ENCODE results near the gene ANXA7. TPM values are rescaled to one million over a fixed set of nuclear protein-coding genes. Genes with fewer than 3 reads are reported as not detected.

Gene ANXA7
- total RNA-seq, 1 donor from 2014 or later = 109 TPM

DNA sequence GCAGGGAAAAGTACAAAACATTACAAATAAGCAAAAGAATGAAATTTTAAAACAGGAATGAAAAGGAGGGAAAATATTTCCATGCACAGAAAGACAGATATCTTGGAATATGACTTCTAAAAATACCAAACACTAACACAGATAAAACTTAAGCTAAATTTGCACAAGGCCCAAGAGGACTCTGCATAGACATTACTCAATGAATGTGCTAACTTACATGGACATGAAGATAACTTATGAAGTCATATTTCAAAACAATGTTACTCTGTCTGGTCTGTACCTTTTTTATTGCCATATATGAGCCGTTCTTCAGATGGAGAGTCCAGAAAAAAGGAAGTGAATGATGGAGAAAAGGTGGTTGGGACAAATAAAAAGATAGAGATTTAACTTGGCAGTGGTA lies 34.5 kb upstream of the ANXA7 start:
- no peak for DNase-seq (ENCODE audit: low read depth)
- no peak overlapping the region for H3K4me3 ChIP-seq (ENCODE audit: low read depth, low read length)
- no peaks in the 10 kb centered on the region for H3K36me3 ChIP-seq (ENCODE audit: control insufficient read depth, insufficient read depth, low read length)
- H3K27me3 ChIP-seq (ENCODE audit: control insufficient read depth, insufficient read depth, low read length) = no peaks in the 10 kb centered on the region
- TF ChIP-seq, protein P1, sequence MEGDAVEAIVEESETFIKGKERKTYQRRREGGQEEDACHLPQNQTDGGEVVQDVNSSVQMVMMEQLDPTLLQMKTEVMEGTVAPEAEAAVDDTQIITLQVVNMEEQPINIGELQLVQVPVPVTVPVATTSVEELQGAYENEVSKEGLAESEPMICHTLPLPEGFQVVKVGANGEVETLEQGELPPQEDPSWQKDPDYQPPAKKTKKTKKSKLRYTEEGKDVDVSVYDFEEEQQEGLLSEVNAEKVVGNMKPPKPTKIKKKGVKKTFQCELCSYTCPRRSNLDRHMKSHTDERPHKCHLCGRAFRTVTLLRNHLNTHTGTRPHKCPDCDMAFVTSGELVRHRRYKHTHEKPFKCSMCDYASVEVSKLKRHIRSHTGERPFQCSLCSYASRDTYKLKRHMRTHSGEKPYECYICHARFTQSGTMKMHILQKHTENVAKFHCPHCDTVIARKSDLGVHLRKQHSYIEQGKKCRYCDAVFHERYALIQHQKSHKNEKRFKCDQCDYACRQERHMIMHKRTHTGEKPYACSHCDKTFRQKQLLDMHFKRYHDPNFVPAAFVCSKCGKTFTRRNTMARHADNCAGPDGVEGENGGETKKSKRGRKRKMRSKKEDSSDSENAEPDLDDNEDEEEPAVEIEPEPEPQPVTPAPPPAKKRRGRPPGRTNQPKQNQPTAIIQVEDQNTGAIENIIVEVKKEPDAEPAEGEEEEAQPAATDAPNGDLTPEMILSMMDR (IDR thresholded peaks at IDR 0.05; ENCODE audit: insufficient read depth, low read length, poor library complexity, severe bottlenecking) = no peak

DNA sequence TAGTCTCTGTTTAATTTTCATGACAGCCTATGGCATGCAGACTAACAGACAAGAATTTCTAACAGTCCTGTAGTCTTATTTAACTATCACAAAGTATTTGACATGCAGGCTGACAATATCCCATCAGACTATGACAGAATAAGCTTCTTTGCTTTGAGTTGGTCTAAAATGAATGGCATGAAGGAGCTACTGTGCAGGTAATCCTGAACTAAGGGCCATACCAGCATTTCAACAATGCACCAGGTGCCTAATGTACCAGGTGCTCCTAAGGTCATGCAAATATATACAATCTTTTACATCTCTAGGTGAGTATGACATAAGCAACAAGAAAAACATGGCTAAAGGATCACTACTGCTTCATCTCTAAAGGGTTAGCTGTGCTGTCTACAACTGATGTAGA lies 33.1 kb upstream of the ANXA7 start:
- DNase-seq (ENCODE audit: low read depth) = no peak
- H3K36me3 ChIP-seq (ENCODE audit: control insufficient read depth, insufficient read depth, low read length) = no peaks in the 10 kb centered on the region
- H3K27me3 ChIP-seq (ENCODE audit: control insufficient read depth, insufficient read depth, low read length) = no peaks in the 10 kb centered on the region
- TF ChIP-seq, protein P1 (IDR thresholded peaks at IDR 0.05; ENCODE audit: insufficient read depth, low read length, poor library complexity, severe bottlenecking) = no peak
- no peak overlapping the region for H3K4me3 ChIP-seq (ENCODE audit: low read depth, low read length)

DNA sequence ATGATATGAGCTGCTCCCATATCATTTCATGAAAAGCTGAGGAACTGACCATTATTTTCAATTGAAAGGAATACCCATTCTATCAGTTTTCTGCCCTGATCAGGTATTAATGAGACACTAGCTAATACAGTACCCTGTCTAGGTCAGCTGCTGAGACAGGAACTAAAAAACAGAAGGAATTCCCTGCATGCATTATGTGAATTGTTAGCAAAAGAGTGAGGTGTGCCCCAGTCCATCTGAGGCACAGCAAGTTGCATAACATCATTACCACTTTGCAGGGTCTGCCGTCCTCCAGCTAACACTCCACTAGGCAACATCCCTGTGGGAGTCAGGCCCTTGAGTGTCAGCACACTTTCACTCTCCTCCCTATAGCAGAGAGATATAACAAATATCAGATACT lies 30.6 kb upstream of the ANXA7 start:
- no peaks in the 10 kb centered on the region for H3K27me3 ChIP-seq (ENCODE audit: control insufficient read depth, insufficient read depth, low read length)
- no peak for DNase-seq (ENCODE audit: low read depth)
- no peak overlapping the region for H3K4me3 ChIP-seq (ENCODE audit: low read depth, low read length)
- TF ChIP-seq, protein P1 (IDR thresholded peaks at IDR 0.05; ENCODE audit: insufficient read depth, low read length, poor library complexity, severe bottlenecking) = no peak
- no peaks in the 10 kb centered on the region for H3K36me3 ChIP-seq (ENCODE audit: control insufficient read depth, insufficient read depth, low read length)

DNA sequence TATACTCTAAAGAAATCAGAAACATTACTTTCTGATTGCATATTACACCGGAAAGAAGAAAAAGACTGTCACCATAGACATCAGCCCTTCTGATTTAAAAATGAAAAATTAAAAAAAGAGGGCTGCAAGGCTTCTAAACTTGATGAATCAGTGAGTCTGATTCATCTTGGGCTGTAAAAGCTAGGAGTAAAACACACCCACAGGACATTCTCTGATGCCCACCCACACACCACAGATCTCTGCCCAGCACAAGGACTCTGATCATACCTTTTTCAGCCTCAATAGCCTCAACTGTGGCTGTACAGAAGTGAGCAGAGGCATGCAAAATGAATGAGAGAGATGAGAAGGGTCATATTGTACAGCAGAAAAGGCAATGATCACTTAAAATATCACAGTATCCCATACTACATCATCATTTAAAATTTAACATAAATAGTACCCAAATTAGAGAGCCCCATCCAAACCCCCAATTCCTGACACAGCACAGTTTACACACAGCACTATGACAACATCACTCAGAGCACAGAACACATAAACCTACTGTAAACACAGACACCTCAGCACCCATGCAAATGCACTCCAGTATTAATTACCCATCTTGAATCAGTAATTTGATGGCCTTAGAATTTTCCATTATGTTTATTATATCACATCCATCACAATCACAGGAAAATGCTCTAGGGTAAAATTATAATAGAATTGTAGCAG lies 25.9 kb upstream of the ANXA7 start:
- TF ChIP-seq, protein P1 (IDR thresholded peaks at IDR 0.05; ENCODE audit: insufficient read depth, low read length, poor library complexity, severe bottlenecking) = no peak
- H3K36me3 ChIP-seq (ENCODE audit: control insufficient read depth, insufficient read depth, low read length) = peaks cover 2% of the 10 kb centered on the region
- DNase-seq (ENCODE audit: low read depth) = peak; percentile 58
- H3K4me3 ChIP-seq (ENCODE audit: low read depth, low read length) = no peak overlapping the region
- H3K27me3 ChIP-seq (ENCODE audit: control insufficient read depth, insufficient read depth, low read length) = no peaks in the 10 kb centered on the region

DNA sequence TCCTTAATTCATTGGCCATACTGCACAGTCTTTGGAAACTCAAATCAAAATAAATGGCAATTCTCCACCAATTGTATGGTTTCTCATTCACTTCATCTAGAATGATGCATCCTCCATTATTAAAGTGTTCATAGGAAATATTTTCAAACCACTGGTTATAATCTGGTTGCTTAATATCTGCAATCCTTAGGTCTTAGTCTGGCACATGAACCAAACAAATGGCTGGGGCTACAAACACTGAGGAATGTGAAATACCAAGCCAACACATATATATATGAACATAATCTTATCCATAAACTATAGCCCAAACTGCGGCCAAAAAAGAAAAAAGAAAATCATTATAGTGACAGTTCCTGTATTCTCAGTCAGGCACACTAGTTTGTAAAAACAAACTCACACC lies 25.2 kb upstream of the ANXA7 start:
- no peak for DNase-seq (ENCODE audit: low read depth)
- H3K36me3 ChIP-seq (ENCODE audit: control insufficient read depth, insufficient read depth, low read length) = peaks cover 2% of the 10 kb centered on the region
- TF ChIP-seq, protein P1 (IDR thresholded peaks at IDR 0.05; ENCODE audit: insufficient read depth, low read length, poor library complexity, severe bottlenecking) = no peak
- no peak overlapping the region for H3K4me3 ChIP-seq (ENCODE audit: low read depth, low read length)
- no peaks in the 10 kb centered on the region for H3K27me3 ChIP-seq (ENCODE audit: control insufficient read depth, insufficient read depth, low read length)

DNA sequence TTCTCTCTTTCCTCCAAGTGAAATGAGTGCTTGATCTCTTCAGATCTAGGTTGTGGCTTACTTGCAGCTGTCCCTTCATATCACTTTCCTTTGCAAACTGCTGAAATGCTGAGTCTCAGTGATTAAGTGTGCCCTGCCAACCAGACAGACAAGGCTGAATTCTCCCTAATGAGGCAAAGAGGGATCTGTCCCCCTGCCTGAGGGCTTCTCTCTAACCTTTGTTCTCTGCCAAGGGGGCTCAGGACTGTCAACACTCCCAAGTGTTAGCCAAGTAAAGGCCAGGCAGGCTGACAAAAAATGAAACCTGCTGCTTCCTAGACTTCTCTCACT lies 19.6 kb upstream of the ANXA7 start, which contains the start of gene MSS51:
MSS51 (minus strand) TSS at position 24 of the 330 bp plus-strand sequence. CDS start 5,277 bp downstream, outside the sequence.
- Histone ChIP-seq H3K36me3 (ENCODE audit: control insufficient read depth, insufficient read depth, low read length) (peaks cover 2% of the 10 kb centered on the region), H3K27me3 (ENCODE audit: control insufficient read depth, insufficient read depth, low read length) (no peaks in the 10 kb centered on the region), H3K4me3 (ENCODE audit: low read depth, low read length) (no peak within 1 kb of the TSS)
- TF ChIP-seq, protein P1 (IDR thresholded peaks at IDR 0.05; ENCODE audit: insufficient read depth, low read length, poor library complexity, severe bottlenecking) = no peak
- DNase-seq (ENCODE audit: low read depth) = no peak

Data from kidney epithelial cell (primary cell).